ENCODE data around the gene WDR90.
"Not testable (repeated sequence)": the region's sequence is repeated elsewhere in the genome, so short reads cannot be mapped to it uniquely, and the experiment has no call there.

Gene WDR90

GRCh38 chr16:684961-685696 lies 36.0 kb downstream of the WDR90 start:
- DNase-seq (ENCODE audit: low read depth in 1 of 2, low spot score in 1 of 2): no peak

GRCh38 chr16:685967-686366 lies 36.8 kb downstream of the WDR90 start:
- no peak for DNase-seq (ENCODE audit: low read depth in 1 of 2, low spot score in 1 of 2)

GRCh38 chr16:686459-687260 lies 37.5 kb downstream of the WDR90 start:
- no peak for DNase-seq (ENCODE audit: low read depth in 1 of 2, low spot score in 1 of 2)

GRCh38 chr16:687499-687898 lies 38.3 kb downstream of the WDR90 start:
- DNase-seq (ENCODE audit: low read depth in 1 of 2, low spot score in 1 of 2): no peak

GRCh38 chr16:689175-689897 lies 40.2 kb downstream of the WDR90 start:
- no peak for DNase-seq (ENCODE audit: low read depth in 1 of 2, low spot score in 1 of 2)

GRCh38 chr16:691242-691641 lies 42.1 kb downstream of the WDR90 start:
- DNase-seq (ENCODE audit: low read depth in 1 of 2, low spot score in 1 of 2): not testable (repeated sequence)

- no peak for DNase-seq (ENCODE audit: low read depth in 1 of 2, low spot score in 1 of 2)
Observed at GRCh38 chr16:692356-693108, 43.4 kb downstream of the WDR90 start.

- no peak for DNase-seq (ENCODE audit: low read depth in 1 of 2, low spot score in 1 of 2)
Observed at GRCh38 chr16:693364-693763, 44.2 kb downstream of the WDR90 start.

GRCh38 chr16:693766-694165 lies 44.6 kb downstream of the WDR90 start:
- no peak for DNase-seq (ENCODE audit: low read depth in 1 of 2, low spot score in 1 of 2)

GRCh38 chr16:694187-694862 lies 45.2 kb downstream of the WDR90 start:
- no peak for DNase-seq (ENCODE audit: low read depth in 1 of 2, low spot score in 1 of 2)

- no peak for DNase-seq (ENCODE audit: low read depth in 1 of 2, low spot score in 1 of 2)
Observed at GRCh38 chr16:694863-695354, 45.7 kb downstream of the WDR90 start.

- peak; percentile 47 to 49 for DNase-seq (ENCODE audit: low read depth in 1 of 2, low spot score in 1 of 2)
Observed at GRCh38 chr16:695355-696089, 46.4 kb downstream of the WDR90 start.

- DNase-seq (ENCODE audit: low read depth in 1 of 2, low spot score in 1 of 2): no peak
Observed at GRCh38 chr16:698911-699671, 49.9 kb downstream of the WDR90 start.

GRCh38 chr16:700684-701584 lies 51.8 kb downstream of the WDR90 start:
- no peak for DNase-seq (ENCODE audit: low read depth in 1 of 2, low spot score in 1 of 2)

GRCh38 chr16:702341-702740 lies 53.2 kb downstream of the WDR90 start:
- DNase-seq (ENCODE audit: low read depth in 1 of 2, low spot score in 1 of 2): no peak

- no peak for DNase-seq (ENCODE audit: low read depth in 1 of 2, low spot score in 1 of 2)
Observed at GRCh38 chr16:703406-703805, 54.2 kb downstream of the WDR90 start.

GRCh38 chr16:704047-704446 lies 54.9 kb downstream of the WDR90 start:
- no peak for DNase-seq (ENCODE audit: low read depth in 1 of 2, low spot score in 1 of 2)
